Suprapubic skin (tissue), 3 donors: ENCODE results near the gene TMEM178B.

Experiments used
- CTCF ChIP-seq, 2 donors: fragments of 200-600 bp in 1 of 2; fragments of 450-650 bp in 1 of 2; sonication (generic) in 1 of 2; IDR thresholded peaks; one replicate each; pipeline ENCODE4 v1.5.1; 2016 to 2019; ENCODE audit warnings: antibody characterized with exemption in 2 of 2, mild to moderate bottlenecking in 1 of 2, moderate library complexity in 1 of 2
- POLR2A ChIP-seq, 2 donors: fragments of 450-650 bp; IDR thresholded peaks; one replicate each; pipeline ENCODE4 v1.6.1; 2017; ENCODE audit warnings: antibody characterized with exemption in 2 of 2, mild to moderate bottlenecking in 2 of 2, moderate library complexity in 2 of 2

GRCh38 chr7:141244435-141244834, 170.6 kb downstream of the TMEM178B start:
- no peak for TF ChIP-seq CTCF (IDR thresholded peaks at IDR 0.05)
- no peak for TF ChIP-seq POLR2A (IDR thresholded peaks at IDR 0.05)
